Measurements from ENCODE around the gene MMP3. TPM values are rescaled to one million over a fixed set of nuclear protein-coding genes. Genes with fewer than 3 reads are reported as not detected.

MMP3 gene
- total and polyA plus RNA-seq, 4 donors = not detected

- Histone ChIP-seq H3K4me1 (ENCODE audit: control insufficient read depth in 4 of 4, insufficient read depth in 4 of 4, low read length in 3 of 4) (no peaks in the 10 kb centered on the region), H3K9me3 (ENCODE audit: control insufficient read depth in 4 of 4, low read length in 3 of 4) (no peaks in the 10 kb centered on the region), H3K4me3 (ENCODE audit: low read depth in 1 of 3, low read length in 3 of 3) (no peak overlapping the region), H3K9ac (ENCODE audit: low read depth in 1 of 2, low read length in 2 of 2) (no peak overlapping the region), H3K36me3 (ENCODE audit: control insufficient read depth in 4 of 4, insufficient read depth in 3 of 4, low read depth in 1 of 4, low read length in 3 of 4) (no peaks in the 10 kb centered on the region), H3K27me3 (ENCODE audit: control insufficient read depth in 4 of 4, insufficient read depth in 4 of 4, low read length in 3 of 4) (no peaks in the 10 kb centered on the region), H3K27ac (ENCODE audit: low read depth in 1 of 2, low read length in 2 of 2) (no peak overlapping the region)
- TF ChIP-seq YY1 (IDR thresholded peaks at IDR 0.05) (no peak), ZBTB33 (IDR thresholded peaks at IDR 0.05) (no peak), TAF1 (conservative IDR thresholded peaks at IDR 0.05) (no peak), GABPA (IDR thresholded peaks at IDR 0.05 in 1 of 2, conservative IDR thresholded peaks at IDR 0.05 in 1 of 2) (no peak), RAD21 (IDR thresholded peaks at IDR 0.05) (no peak), FOXA1 (IDR thresholded peaks at IDR 0.05) (no peak), ATF3 (IDR thresholded peaks at IDR 0.05) (no peak), RXRA (IDR thresholded peaks at IDR 0.05) (no peak), JUND (IDR thresholded peaks at IDR 0.05) (no peak), SP1 (IDR thresholded peaks at IDR 0.05) (no peak), MAX (IDR thresholded peaks at IDR 0.05) (no peak), NR2F2 (IDR thresholded peaks at IDR 0.05) (no peak), HNF4G (IDR thresholded peaks at IDR 0.05) (no peak), FOXA2 (IDR thresholded peaks at IDR 0.05) (no peak), EGR1 (IDR thresholded peaks at IDR 0.05; ENCODE audit: low read depth in 2 of 2) (no peak), CTCF (IDR thresholded peaks at IDR 0.05; ENCODE audit: low read depth, low read length, missing input control) (no peak), REST (IDR thresholded peaks at IDR 0.05) (no peak), HNF4A (conservative IDR thresholded peaks at IDR 0.05) (no peak)
- no peak for DNase-seq (ENCODE audit: low spot score)
- WGBS = 88% methylated on average over 2 of the region's 2 CpGs
Measured at GRCh38 chr11:102878595-102878994, 35.2 kb upstream of the MMP3 start.

Measured in liver (tissue), 9 donors.